Neuron (in vitro differentiated cells): Measurements from ENCODE around the gene SPACA7.
"Not testable (repeated sequence)": the region's sequence is repeated elsewhere in the genome, so short reads cannot be mapped to it uniquely, and the experiment has no call there.

Experiments
- H2AFZ ChIP-seq: one replicate; pipeline ENCODE4 v1.6.1; 2013; ENCODE audit warnings: low read depth, mild to moderate bottlenecking, inconsistent platforms, low read length, moderate library complexity
- H3K27me3 ChIP-seq: one replicate; pipeline ENCODE4 v1.6.1; 2013; ENCODE audit warnings: low read length; ENCODE audit not compliant: insufficient read depth
- H3K36me3 ChIP-seq: one replicate; pipeline ENCODE4 v1.6.1; 2013; ENCODE audit warnings: low read length; ENCODE audit not compliant: insufficient read depth
- H3K4me1 ChIP-seq: one replicate; pipeline ENCODE4 v1.6.1; 2013; ENCODE audit warnings: low read length; ENCODE audit not compliant: insufficient read depth
- H3K4me3 ChIP-seq: 2 replicates; pipeline ENCODE4 v1.5.1; 2013; ENCODE audit warnings: mild to moderate bottlenecking, low read length, moderate library complexity
- H3K9me3 ChIP-seq: one replicate; pipeline ENCODE4 v1.6.1; 2013; ENCODE audit warnings: low read length

Gene SPACA7

DNA sequence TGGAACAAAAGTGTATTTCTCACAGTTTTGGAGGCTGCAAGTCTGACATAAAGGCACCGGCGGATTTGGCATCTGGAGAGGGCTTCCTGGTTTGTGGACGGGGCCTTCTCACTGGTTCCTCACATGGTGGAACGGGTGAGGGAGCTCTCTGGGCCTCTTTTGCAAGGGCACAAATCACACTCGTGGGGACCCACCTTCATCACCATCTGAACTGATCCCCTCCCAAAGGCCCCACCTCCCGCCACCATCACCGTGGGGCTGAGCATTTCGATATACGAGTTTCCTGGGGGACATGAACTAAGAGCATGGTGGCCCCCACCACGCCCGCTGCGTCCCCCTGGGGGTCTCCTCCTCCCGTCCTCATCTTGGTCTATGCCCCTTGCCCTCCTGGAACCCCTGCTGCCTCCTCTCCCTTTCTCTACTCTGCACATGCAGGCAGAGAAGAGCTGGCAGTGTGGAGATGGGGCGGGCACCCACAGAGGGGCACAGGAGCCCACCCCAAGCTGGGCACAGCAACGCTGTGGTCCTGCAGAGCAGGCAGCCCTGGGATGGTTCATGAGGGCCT lies 20.8 kb upstream of the SPACA7 start:
- no peaks in the 10 kb centered on the region for H3K36me3 ChIP-seq
- no peaks in the 10 kb centered on the region for H3K4me1 ChIP-seq
- no peaks in the 10 kb centered on the region for H3K27me3 ChIP-seq
- no peak overlapping the region for H2AFZ ChIP-seq
- H3K4me3 ChIP-seq, result no peak overlapping the region
- no peaks in the 10 kb centered on the region for H3K9me3 ChIP-seq

DNA sequence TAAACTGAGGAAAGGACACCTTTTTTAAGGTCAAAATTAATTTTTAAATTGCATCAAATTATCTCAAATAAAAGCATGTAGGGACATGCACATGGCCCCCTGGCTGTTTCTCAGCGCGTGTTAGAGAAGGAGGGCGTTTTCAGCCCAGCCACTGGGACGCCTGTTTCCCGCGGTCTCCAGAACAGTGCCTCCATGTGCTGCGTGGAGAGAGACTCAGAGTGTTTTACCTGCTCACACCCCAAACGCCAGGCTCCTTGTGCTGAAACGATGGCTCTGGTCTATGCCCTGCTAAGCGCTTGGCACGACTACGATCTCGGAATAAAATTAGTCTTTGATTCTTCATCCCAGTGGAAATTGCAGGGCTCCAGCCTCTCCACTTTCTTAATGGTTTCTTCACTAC lies 20.0 kb upstream of the SPACA7 start:
- Histone ChIP-seq H2AFZ (no peak overlapping the region), H3K27me3 (no peaks in the 10 kb centered on the region), H3K4me1 (no peaks in the 10 kb centered on the region), H3K4me3 (no peak overlapping the region), H3K36me3 (no peaks in the 10 kb centered on the region), H3K9me3 (no peaks in the 10 kb centered on the region)

DNA sequence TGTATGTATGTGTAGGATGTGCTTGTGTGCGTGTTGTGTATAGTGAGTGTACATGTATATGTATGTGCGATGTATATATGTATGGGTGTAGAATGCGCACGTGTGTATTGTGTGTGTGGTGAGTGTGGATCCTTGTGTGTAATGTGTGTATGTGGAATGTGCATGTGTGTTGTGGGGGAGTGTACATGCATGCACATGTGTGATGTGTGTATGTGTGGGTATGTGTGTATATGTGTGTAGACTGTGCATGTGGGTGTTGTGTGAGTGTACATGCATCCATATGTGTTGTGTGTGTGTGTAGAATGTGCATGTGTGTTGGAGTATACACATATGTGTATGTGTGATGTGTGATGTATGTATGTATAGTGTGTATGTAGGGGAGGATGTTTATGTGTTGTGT lies 18.0 kb upstream of the SPACA7 start:
- Histone ChIP-seq H3K36me3 (no peaks in the 10 kb centered on the region), H3K27me3 (no peaks in the 10 kb centered on the region), H3K4me1 (no peaks in the 10 kb centered on the region), H3K4me3 (no peak overlapping the region), H3K9me3 (no peaks in the 10 kb centered on the region), H2AFZ (no peak overlapping the region)

DNA sequence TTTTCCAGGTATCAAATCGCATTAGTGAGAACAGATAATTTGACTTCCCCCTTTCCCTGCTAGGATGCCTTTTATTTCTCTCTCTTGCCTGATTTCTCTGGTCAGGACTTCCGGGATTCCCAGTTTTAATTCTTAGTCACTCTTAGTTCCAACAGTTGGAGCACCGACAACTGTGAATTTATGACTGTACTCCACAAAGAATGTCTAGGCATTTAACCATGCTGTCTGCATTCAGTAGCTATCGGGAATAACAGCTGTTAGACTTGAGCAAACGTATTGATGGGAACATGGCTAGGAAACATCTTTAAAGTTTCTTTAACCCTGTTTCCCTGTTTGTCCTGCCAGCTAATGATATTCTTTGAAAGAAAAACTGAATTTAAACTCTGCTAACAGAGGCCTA lies 14.1 kb upstream of the SPACA7 start:
- H3K4me3 ChIP-seq, result no peak overlapping the region
- no peaks in the 10 kb centered on the region for H3K4me1 ChIP-seq
- H2AFZ ChIP-seq, result no peak overlapping the region
- peaks cover 4% of the 10 kb centered on the region for H3K9me3 ChIP-seq
- no peaks in the 10 kb centered on the region for H3K36me3 ChIP-seq
- no peaks in the 10 kb centered on the region for H3K27me3 ChIP-seq

DNA sequence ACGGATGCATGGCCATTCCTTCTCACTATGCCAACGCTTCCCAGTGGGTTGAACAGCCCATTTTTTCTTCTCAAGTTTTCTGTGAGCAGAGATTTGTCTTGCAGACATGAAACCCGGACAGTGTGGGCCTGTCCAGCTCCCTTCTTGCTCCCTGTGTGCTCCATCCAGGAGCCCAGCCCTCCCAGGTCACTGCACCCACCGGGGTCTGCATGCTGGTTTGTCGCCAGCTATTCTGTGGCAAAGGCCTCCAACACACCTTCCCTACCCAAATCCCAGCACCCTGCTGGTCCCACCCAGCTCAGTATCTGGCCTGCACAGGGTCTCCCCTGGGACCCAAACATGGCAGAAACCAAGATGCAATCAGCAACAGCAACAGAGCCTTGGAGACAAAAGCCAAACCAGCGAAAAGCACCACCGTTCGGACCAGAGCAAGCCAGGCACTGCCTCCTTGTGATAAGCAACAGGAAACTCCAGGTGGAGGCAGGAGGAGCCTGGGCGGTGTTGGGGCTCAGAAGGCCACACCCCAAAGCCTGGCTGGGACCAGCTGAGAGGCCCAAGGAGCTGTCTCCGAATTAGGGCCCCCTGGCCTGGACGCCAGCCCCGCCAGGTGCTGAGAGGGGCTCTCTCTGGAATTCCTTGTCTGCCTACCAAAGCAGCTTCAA lies 12.2 kb upstream of the SPACA7 start:
- H3K36me3 ChIP-seq, result no peaks in the 10 kb centered on the region
- H3K27me3 ChIP-seq, result no peaks in the 10 kb centered on the region
- no peaks in the 10 kb centered on the region for H3K4me1 ChIP-seq
- H3K4me3 ChIP-seq, result no peak overlapping the region
- H3K9me3 ChIP-seq, result peaks cover 4% of the 10 kb centered on the region
- no peak overlapping the region for H2AFZ ChIP-seq

DNA sequence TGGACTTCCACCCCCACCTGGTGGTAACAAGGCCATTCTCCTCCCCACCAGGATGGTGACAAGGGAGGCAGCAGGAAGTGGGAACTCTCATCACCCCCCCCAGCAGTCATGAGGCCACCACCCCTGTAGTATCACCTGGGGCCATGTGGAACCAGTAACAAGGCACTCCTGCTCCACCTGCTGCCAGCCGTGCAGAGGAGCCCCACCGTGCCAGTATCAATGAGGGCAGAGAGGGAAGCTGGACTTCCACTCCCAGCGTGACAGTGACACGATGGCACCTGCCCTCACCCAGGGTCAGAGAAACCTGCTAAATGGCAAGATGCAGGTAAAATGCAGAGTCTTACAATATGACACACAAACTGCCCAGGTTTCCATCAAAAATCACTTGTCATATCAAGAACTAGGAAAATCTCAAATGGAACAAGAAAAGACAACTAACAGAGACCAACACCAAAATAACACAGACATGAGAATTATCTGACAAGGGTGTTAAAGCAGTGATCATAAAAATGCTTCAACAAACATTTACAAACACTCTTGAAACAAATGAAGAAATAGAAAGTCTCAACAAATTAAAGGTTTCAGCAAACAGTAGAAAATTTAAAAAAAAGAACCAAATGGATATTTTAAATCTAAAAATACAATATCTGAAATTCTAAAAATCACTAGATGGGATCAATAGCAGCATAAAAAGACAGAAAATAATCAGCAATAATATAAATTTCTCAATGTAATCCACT lies 9.1 kb upstream of the SPACA7 start:
- Histone ChIP-seq H3K9me3 (peaks cover 4% of the 10 kb centered on the region), H3K27me3 (peaks cover 3% of the 10 kb centered on the region), H2AFZ (no peak overlapping the region), H3K4me3 (no peak overlapping the region), H3K36me3 (no peaks in the 10 kb centered on the region), H3K4me1 (no peaks in the 10 kb centered on the region)

DNA sequence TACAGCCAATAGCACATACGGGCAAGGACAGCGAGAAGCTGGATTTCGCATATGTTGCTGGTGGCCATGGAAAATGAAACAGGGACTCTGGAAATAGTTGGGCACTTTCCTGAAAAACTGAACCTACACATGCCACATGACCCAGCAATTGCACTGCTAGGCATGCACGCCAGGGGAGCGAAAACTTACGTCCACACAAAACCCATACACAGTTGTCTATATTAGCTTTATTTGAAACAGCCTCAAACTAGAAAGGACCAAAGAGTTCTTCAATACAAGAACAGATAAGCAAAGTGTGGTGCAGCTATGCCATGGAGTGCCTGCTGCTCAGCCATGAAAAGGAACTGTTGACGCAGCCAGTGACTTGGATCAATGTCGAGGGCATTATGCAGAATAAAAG lies 7.3 kb upstream of the SPACA7 start:
- H3K9me3 ChIP-seq, result peaks cover 4% of the 10 kb centered on the region
- no peaks in the 10 kb centered on the region for H3K4me1 ChIP-seq
- no peak overlapping the region for H2AFZ ChIP-seq
- no peak overlapping the region for H3K4me3 ChIP-seq
- no peaks in the 10 kb centered on the region for H3K36me3 ChIP-seq
- peaks cover 3% of the 10 kb centered on the region for H3K27me3 ChIP-seq

DNA sequence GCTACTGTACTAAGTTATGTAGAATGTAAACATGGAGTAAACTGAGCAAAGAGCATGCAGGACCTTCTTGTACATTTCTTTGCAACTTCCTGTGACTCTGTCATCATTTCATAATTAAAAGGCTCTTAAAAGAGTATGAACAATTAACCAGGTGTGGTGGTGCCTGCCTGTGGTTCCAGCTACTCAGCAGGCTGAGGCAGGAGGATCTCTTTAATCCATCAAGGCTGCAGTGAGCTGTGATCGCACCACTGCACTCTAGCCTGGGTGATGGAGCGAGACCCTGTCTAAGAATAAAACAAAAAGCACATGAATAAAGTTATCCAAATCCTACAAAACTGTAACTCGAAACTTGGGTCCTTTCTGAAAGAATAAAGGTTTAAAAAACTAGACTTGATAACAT lies 5.8 kb upstream of the SPACA7 start:
- no peaks in the 10 kb centered on the region for H3K36me3 ChIP-seq
- H3K9me3 ChIP-seq, result peaks cover 8% of the 10 kb centered on the region
- no peak overlapping the region for H2AFZ ChIP-seq
- no peaks in the 10 kb centered on the region for H3K4me1 ChIP-seq
- no peak overlapping the region for H3K4me3 ChIP-seq
- H3K27me3 ChIP-seq, result peaks cover 3% of the 10 kb centered on the region

DNA sequence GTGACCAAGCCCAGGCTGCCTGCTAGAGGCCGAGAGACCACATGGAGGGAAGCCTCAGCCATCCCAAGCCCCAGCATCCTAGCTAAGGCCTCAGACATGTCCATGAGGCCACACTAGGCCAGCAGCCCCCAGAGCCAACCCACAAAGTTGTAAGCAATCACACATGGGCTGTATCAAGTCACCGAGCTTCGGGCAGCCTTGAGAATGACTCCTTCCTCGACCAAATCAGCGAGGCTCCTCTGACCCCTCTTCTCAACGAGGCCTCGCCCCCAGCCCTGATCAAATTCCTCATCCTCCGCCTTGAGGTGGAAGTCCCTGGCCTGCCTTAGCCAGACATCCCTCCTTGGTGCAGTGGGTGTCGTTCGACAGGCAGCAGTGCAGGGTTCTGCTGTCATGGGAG lies 1.9 kb upstream of the SPACA7 start:
- Histone ChIP-seq H2AFZ (no peak overlapping the region), H3K4me1 (no peaks in the 10 kb centered on the region), H3K9me3 (peaks cover 4% of the 10 kb centered on the region), H3K27me3 (peaks cover 5% of the 10 kb centered on the region), H3K36me3 (no peaks in the 10 kb centered on the region), H3K4me3 (no peak overlapping the region)

DNA sequence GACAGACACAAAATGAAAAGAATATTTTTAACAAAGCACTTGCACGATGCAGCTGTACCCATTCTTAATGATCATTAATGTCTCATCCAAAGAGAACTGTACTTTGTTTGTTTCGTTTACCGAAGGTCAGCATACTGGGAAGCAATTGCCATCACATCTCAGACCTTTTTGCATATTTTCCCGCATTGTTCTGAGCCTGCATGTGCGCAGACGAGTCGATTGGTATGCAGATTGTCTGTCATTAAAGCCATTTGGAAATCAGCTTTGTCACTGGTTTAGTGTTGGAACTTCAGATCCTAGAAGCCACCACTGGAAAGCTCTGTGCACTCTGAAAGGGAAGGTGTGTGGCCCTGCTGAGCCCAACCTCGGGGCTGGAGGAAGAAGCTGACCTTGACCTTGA lies 15.6 kb downstream of the SPACA7 start:
- Histone ChIP-seq H3K27me3 (no peaks in the 10 kb centered on the region), H3K4me1 (peaks cover 14% of the 10 kb centered on the region), H3K4me3 (no peak overlapping the region), H3K36me3 (no peaks in the 10 kb centered on the region), H3K9me3 (peaks cover 5% of the 10 kb centered on the region), H2AFZ (no peak overlapping the region)

DNA sequence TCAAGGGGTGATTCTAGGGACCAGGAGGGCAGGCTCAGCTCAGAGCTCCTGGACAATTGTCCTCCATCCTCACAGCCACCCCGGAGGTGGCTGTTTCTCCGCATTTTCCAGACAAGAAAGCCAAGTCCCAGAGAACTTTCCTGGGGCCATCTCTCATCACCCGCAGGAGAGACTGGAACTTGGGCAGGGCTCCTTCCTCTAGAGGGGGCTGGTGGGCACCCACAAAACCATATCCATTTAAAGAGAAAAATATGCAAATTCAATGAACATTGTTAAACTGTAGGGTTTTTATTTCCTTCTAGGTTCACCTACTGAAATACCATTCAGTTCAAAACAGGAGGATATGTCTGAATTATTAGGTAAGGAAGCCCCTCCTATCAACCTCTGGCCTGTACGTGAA lies 16.6 kb downstream of the SPACA7 start:
- Histone ChIP-seq H3K36me3 (no peaks in the 10 kb centered on the region), H3K4me3 (no peak overlapping the region), H3K4me1 (peaks cover 14% of the 10 kb centered on the region), H2AFZ (no peak overlapping the region), H3K27me3 (no peaks in the 10 kb centered on the region), H3K9me3 (peaks cover 2% of the 10 kb centered on the region)

DNA sequence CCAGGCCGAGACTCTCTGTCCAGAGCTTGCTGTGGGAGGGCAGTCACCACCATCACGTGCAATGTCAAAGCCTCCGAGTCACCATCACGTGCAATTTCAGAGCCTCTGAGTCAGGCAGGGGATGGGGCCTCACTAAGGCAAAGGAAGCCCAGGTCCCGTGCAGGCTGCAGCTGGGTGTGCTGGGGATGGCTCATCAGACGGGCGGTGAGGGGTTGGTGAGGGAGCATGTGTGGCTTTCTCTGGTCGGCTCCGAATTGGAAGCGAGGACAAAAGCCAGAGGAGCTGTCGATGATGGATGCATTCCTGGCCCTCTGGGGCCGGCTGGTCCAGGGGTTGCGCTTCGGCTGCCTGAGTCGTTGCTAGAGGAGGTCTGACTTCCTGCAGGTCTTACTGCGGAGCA lies 18.9 kb downstream of the SPACA7 start:
- H3K9me3 ChIP-seq, H2AFZ ChIP-seq, H3K27me3 ChIP-seq, H3K4me3 ChIP-seq, H3K36me3 ChIP-seq: not testable (repeated sequence)
- peaks cover 14% of the 10 kb centered on the region for H3K4me1 ChIP-seq

DNA sequence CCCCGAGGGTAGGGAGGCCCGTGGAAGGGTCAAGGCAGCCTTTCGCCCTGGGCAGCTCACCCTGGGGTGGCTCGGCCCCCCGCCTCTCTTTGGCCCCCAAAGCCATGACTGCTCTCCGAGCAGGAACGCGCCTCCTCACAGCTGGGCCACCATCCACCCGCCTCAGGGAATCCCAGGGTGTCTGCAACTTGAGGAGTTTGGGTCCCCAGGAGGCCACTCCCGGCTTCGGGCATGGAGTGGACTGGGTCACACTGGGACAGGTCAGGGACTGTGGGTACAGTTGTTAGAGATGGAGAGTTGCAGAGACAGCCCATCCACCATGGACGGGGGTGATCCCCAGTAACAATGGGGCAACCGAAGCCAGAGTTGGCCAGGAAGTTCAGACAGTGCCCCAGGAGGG lies 19.8 kb downstream of the SPACA7 start:
- not testable (repeated sequence) for H3K36me3 ChIP-seq, H3K4me3 ChIP-seq, H3K27me3 ChIP-seq, H2AFZ ChIP-seq, H3K9me3 ChIP-seq
- peaks cover 14% of the 10 kb centered on the region for H3K4me1 ChIP-seq
